GM21576 (cell line): ENCODE measurements around the gene DHRSX.
"Not testable (repeated sequence)": the region's sequence is repeated elsewhere in the genome, so short reads cannot be mapped to it uniquely, and the experiment has no call there.

Source experiments
- ATAC-seq: cut with Tn5 transposase; IDR thresholded peaks from one replicate; pipeline ENCODE4 v1.9.1; 2021; ENCODE audit warnings: mild to moderate bottlenecking, moderate library complexity; ENCODE audit not compliant: unreplicated experiment

DHRSX gene

DNA sequence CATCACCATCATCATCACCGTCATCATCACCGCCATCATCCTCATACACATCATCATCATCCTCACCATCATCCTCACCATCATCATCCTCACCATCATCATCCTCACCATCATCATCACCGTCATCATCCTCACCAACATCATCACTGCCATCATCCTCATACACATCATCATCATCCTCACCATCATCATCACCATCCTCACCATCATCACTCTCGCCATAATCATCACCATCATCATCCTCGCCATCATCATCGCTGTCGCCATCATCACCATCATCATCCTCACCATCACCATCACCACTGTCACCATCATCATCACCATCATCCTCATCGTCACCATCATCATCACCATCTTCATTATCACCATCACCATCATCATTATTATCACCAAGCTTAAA is 19.8 kb upstream of the DHRSX start:
- ATAC-seq: no peak

DNA sequence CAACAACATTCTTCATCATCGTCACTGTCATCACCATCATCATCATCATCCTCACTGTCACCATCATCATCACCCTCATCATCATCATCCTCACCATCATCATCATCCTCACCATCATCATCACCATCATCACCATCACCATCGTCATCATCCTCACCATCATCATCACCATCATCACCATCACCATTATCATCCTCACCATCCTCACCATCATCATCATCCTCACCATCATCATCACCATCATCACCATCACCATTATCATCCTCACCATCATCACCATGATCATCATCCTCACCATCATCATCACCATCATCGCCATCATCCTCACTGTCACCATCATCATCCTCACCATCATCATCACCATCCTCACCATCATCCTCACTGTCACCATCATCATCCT is 18.9 kb upstream of the DHRSX start:
- not testable (repeated sequence) for ATAC-seq

DNA sequence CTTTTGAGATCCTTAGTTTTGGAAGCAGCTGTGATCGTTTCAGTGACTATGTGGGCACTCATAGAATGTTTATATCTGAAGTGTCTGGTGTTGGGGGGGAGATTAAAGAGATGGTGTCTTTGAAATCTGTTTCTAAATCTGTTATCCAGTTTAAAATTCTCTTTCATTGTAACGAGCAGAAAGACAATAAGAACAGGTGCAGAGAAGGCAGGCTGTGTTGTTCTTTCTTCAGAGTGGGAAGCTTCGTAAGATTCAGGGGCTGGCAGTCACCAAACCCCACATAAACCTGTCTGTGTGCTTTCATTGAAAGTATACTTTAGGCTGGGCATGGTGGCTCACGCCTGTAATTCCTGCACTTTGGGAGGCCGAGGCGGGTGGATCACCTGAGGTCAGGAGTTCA is 16.3 kb upstream of the DHRSX start:
- ATAC-seq: no peak

DNA sequence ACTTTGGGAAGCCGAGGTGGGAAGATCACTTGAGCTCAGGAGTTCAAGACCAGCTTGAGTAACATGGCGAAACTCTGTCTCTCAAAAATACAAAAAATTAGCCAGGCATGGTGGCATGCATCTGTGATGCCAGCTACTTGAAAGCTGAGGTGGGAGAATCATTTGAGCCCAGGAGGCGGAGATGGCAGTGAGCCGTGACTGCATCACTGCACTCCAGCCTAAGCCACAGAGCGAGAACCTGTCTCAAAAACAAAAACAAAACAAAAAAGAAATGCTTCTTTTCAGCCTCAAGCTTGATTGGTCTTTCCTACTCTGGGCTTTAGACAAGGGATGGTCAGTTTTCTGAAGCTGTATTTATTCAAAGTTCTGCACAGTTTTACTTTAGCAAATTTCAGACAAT is 15.8 kb upstream of the DHRSX start:
- peak; percentile 53 for ATAC-seq

DNA sequence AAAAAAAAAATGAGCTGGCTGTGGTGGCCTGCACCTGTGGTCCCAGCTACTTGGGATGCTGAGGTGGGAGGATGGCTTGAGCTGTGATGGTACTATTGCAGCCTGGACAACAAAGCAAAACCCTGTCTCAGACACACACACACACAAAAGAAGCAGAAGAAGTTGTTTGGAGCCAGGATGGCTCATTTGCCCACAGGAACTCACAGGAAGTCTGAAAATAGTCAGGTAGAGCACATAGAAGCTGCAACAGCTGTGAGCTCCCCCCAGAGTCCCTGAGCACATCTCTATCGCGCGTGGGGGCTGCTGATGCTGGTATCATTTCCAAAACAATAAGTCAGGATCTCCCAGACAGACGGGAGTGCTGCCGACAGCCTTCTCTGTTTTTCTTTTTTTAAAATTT is 13.4 kb upstream of the DHRSX start:
- no peak for ATAC-seq

DNA sequence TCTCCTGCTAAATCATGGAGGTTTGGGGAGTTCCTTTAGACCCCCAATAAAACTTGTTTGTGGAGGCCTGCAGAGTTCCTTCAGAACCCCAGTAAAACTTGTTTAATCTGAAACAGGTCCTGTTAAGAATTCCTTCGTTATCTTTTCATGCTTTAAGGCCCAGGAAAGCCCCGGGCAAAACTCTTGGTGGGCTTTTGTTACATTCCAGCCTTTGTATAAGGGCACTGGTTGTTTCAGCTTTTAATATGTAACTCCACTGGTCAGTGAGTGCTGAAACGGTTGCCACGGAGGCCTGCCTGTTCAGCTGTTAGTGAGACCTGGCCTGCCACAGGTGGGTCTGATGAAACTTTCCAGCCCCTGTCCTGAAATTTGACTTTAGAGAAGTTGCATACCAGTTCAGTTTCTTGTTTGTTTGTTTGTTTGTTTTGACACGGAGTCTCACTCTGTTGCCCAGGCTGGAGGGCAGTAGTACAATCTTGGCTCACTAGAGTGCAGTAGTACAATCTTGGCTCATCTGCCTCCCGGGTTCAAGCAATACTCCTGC is 12.4 kb upstream of the DHRSX start:
- no peak for ATAC-seq

DNA sequence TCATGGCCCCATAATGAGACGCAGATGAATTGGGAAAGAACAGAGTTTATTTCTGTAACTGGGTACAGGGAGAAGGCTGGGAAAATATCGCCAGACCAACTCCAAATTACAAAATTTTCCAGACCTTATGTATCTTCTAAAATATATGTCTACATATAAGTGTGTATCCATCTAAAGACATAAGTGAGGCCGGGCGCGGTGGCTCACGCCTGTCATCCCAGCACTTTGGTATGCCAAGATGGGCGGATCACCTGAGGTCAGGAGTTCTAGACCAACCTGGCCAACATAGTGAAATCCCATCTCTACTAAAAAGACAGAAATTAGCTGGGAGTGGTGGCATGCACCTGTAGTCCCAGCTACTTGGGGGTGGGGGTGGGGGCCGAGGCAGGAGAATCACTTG is 11.7 kb upstream of the DHRSX start:
- ATAC-seq: no peak

DNA sequence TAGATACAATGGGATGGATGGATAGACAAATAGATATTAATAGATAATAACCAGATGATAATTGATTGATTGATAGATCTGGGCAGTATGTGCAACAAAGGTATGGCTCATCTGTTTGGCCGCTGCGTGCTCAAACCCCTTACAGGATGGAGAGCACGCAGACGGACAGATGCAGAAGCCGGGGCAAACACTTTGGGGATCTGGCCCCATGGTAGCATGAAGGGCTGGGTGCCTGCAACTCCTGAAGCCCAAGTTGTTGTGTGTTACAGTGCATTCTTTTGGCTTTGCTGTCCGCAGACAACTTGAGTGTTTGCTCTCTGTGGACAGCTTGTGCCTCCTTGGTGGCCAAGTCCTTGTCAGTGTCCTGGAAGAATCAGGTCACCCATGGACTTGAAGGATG is 10.6 kb upstream of the DHRSX start:
- no peak for ATAC-seq

DNA sequence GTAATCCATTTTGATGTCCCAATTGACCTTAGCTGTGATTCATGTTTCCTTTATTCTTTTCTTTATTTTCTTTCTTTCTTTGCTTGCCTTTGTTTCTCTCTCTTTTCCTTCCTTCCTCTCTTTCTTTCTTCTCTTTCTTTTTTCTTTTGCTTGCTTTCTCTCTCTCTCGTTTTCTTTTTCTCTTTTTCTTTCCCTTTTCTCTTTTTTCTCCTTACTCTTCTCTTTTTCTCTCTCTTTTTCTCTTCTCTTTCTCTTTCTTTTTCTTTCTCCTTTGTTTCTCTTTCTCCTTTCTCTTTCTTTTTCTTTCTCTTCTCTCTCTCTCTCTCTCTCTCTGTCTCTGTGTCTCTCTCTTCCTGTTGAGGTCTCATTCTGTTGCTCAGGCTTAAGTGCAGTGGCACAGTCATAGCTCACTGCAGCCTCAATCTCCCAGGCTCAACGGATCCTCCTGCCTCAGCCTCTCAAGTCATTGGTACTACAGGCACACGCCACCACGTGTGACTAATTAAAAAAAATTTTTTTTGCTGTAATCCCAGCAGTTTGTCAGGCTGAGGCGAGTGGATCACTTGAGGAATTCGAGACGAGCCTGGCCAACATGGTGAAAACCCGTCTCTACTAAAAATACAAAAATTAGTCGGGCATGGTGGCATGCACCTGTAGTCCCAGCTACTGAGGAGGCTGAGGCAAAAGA is 8.0 kb upstream of the DHRSX start:
- no peak for ATAC-seq

DNA sequence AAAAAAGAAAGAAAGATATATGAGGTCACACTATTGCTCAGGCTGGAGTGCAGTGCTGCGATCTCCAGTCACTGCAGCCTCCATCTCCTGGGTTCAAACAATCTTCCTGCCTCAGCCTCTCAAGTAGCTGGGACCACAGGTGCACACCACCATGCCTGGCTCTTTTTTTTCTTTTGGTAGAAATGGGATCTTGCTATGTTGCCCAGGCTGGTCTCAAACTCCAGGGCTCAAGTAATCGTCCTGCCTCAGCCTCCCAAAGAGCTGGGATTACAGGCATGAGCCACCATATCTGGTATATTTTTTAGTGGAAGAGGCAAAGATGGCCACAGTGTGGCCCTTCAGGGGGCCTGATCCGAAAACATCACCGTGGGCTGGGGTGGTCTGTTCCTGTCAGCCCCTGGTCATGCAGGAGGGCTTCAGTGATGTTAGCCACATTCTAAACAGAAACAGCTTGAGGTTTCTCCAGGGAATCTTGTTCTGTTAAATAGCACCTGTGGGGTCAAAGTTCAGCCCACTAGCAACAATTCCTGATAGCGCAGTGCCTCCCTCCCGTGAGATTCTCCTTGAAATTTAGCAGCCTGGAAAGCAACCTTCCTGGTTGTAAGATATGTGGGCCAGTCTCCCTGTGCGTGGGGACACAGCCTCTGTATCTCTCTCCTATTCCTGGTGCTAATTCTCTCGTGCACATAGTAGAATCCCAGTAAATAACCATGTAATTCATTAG is 7.3 kb upstream of the DHRSX start:
- ATAC-seq: no peak

DNA sequence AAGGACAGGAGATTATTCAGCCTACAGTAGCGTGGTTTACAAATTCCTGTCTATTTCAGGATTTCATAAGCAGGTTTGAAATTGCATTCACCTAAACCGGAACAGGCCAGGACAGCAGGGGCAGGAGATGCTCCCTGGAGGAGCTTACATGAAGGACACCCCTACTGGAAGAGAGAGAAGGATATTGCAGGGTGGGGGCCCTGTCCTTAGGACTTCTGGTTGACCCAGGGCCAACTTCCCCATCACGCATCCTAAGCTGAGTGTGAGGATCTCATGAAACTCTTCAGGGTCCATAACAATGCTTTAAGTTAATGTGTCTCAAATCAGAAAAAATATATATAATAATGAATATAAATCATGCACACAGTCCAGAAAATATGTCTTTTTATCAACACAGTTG is 6.4 kb upstream of the DHRSX start:
- ATAC-seq: no peak

DNA sequence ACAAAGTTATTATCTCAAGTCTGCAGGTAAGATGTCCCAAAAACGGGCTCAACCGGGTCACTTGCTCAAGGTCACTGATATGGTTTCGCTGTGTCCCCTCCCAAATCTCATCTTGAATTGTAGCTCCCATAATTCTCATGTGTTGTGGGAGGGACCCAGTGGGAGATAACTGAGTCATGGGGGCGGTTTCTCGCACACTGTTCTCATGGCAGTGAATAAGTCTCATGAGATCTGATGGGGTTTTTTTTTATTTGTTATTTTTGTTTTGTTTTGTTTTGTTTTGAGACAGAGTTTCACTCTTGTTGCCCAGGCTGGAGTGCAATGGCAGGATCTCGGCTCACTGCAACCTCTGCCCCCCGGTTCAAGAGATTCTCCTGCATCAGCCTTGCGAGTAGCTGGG is 4.6 kb upstream of the DHRSX start:
- not testable (repeated sequence) for ATAC-seq

DNA sequence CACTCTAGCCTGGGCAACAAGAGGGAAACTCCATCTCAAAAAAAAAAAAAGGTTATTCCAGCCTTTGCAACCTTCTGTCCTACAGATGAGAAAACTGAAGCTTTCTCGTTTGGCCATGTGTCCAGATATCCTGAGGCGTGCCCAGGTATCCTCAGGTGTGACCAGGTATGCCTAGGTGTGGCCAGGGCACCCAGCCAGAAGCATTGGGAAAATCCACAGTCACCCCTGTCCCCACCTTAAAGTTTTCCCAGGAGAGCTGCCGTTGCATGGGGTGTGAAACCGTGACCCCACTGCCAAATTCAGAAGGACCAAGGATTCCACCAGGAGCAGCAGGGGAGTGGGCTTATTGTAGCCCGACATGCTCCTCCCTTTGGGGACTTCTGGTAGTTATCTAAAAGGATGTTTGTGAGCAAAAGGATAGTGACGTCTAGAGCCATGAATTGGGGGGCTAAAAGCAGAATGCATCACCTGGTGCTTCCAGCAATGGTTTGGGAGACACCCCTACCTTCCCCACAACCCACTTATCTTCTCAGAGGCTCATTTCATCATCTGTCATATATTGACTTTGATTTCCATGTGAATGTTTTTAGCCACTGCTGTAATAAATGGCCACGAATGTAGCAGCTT is 4.0 kb upstream of the DHRSX start:
- ATAC-seq: no peak

DNA sequence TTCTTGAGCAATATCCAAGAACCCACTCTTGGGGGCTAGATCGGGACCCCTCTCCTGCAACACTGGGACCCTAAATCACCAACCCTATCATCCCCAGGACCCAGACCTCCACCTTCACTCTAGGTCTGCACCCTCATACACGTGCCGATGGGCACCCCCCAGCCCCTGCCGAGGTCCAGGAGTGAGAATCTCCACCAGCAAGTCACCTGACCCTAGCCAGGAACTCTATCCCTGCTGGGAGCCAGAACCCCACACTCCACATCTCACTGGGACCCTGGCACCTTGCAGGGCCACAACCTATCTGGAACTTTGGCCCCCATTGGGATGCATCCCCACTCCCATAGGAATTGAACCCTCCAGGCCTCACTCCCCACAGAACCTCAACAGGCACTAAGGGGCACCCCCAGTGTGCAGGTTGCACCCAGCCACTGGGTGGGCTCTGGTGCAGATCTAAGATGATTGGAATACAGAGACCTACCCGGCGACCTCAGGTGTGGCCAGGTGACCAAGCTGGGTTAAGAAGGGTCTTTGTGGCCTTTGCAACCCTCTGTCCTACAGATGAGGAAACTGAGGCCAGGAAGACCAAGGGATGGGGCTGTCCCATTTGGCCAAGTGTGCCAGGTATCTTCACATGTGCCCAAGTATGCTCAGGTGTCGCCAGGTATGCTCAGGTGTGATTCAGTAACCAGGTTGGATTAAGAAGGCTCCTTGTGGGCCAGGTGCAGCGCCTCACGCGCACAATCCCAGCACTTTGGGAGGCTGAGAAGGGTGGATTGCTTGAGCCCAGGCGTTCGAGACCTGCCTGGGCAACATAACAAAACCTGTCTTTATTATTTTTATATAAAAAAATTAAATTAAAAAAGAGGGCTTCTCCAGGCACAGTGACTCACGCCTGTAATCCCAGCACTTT is 3.1 kb upstream of the DHRSX start:
- no peak for ATAC-seq

DNA sequence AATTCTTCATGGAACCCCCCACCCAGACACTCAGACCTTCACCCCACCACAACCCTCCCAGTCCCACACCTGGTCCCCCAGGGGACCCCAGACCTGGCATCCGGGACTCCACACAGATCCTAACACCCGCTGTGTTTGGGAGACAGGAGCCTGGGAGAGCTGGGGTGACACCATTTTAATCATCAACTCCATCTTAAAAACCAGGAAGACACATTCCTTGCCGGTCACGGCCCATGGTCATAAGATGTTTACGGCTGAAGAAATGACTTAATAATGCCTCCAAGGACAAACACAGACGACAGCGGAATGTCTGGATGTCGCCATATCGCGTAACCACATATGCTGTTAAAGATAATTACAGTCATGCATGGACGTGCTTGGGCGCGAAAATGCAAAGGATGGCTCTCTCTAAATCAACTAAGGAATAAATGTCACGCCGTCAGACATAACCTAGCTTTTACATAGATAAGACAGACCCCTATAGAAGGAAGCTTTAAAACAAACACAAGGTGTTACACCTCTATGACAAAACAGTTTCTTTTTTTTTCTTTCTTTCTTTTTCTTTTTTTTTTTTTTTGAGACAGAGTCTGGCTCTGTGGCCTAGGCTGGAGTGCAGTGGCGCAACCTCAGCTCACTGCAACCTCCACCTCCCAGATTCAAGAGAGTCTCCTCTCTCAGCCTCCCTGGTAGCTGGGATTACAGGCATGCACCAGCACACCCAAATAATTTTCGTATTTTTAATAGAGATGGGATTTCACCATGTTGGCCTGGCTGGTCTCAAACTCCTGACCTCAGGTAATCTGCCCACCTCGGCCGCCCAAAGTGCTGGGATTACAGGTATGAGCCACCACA is 2.1 kb upstream of the DHRSX start:
- no peak for ATAC-seq

DNA sequence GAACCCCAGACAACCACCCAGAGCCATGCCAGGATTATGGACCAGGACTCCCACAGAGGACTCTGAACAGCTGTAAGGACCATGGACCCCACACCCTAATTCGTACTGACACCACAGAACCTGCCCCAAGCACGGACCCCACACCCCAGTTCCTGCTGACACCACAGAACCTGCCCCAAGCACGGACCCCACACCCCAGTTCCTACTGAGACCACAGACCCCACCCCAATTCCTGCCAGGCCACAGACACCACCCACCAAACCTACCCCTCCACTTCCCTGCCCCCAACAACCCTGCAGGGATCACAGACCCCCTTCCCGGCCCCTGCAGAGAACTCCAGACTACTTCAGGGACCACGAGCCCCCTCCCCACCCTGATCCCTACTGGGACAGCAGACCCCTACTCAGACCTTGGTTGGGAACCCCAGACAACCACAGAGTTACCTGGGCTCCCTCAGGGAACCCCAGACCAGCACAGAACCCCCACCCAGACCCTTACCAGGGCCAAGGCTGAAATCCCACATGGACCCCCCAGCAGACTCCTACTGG is 1.4 kb upstream of the DHRSX start:
- no peak for ATAC-seq

DNA sequence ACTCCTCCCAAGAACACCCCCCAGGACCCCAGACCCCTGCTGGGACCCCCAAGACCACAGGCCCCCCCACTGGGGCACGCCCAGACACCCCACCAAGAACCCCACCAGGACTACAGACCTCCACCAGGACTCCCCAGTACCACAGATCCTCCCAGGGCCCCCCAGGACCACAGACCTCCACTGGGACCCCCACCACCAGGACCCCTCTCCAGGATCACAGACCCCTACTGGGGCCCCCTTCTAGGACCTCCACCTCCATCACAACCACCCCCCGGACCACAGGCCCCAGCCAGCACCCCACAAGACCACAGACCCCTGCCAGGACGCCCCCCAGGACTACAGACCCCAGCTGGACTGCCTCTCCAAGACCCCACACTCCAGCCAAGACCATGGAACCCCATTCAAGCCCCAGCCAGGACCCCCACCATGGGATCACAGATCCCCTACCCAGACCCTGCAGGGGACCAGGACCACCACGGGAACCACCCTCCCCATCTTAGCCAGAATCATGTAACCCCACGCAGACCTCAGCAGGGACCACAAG is 855 bp upstream of the DHRSX start:
- no peak for ATAC-seq

DNA sequence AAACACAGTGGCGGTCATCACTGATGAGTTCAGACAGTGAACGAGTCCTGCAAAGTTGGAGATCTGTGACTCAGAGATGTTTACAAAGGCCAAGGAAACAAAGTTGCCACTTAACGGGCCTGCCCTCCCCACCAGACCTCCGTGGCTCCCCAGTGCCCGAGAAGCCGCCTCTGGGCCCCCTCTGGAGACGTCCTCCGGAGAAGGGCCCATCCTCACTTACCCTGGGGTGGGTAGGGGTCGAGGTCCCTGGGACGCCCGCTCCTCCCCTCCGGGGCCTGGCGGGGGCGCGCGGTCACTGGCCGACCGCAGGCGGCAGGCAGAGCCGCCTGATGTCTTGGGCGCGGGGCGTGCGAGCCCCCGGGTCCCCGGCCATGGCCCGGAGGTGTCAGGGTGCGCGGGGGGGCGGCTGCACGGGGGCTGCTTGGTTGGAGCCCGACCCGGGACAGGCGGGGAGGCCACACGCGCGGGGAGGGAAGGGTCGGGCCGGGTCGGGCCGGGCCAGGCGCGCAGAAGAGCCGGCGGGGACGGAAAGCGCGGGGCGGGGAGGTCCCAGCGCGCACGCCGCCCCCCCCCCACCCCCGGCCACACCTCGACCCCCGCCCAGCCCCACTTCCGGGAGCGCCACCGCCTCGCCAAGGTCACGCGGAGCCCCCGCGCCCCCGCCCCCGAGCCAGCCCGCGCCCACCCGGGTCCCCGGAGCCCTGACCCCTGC is 529 bp downstream of the DHRSX start:
- peak; percentile 48 for ATAC-seq

DNA sequence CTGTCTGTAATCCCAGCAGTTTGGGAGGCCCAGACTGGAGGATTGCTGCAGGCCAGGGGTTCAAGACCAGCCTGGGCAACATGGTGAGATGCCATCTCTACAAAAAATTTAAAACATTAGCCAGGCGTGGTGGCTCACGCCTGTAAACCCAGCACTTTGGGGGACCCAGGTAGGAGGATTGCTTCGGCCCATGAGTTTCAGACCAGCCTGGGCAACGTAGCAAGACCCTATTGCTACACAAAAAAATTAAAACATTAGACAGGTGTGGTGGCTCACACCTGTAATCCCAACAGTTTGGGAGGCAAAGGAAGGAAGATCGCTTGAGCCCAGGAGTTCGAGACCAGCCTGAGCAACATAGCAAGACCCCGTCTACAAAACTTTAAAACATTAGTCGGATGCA is 1.3 kb downstream of the DHRSX start:
- ATAC-seq: no peak
